H1 (cell line): ENCODE results near the gene ACSF2. TPM values are rescaled to one million over a fixed set of nuclear protein-coding genes. Genes with fewer than 3 reads are reported as not detected.

Source experiments
- EGR1 ChIP-seq: IDR thresholded peaks from 2 replicates; pipeline ENCODE4 v1.6.1; 2011; ENCODE audit warnings: low read depth, low read length, borderline replicate concordance
- EZH2 ChIP-seq: fragments of 200-600 bp; sonication (generic); IDR thresholded peaks from 2 replicates; pipeline ENCODE4 v1.7.1; 2012; ENCODE audit warnings: low read depth, mild to moderate bottlenecking, moderate library complexity, low read length, inconsistent platforms; ENCODE audit not compliant: severe bottlenecking
- KDM4A ChIP-seq: IDR thresholded peaks from one replicate; pipeline ENCODE4 v1.7.1; 2012; ENCODE audit warnings: low read depth, mild to moderate bottlenecking, moderate library complexity, low read length, inconsistent platforms; ENCODE audit not compliant: severe bottlenecking
- POU5F1 ChIP-seq: IDR thresholded peaks from 2 replicates; pipeline ENCODE4 v1.6.1; 2011; ENCODE audit warnings: low read depth, mild to moderate bottlenecking, low read length, moderate library complexity
- polyA plus RNA-seq, 7 experiments: library from polyadenylated mRNA; depleted of rRNA in 3 of 7; stranded (reverse) in 5 of 7; unstranded in 2 of 7; fragments of >200 nt in 5 of 7; fragments of 200-250 nt in 2 of 7; gene quantifications; 1 replicate in 5 of 7; 2 replicates in 1 of 7; 4 replicates in 1 of 7; pipeline versions ENCODE4 v1.2.1 to v1.2.3, GENCODE V29; 2011 to 2013; ENCODE audit warnings: missing spikeins in 2 of 7, mixed read lengths in 2 of 7
- total RNA-seq: library from RNA; stranded (reverse); fragmentation: NEBNext Ultra II Directional; extraction: Animal tissue kit (Norgen Biotek cat#: 25700); gene quantifications from 2 replicates; pipeline ENCODE4 v1.2.1, GENCODE V29; 2021
- TF ChIP-seq, protein P1 (sequence below): IDR thresholded peaks from 2 replicates; pipeline ENCODE4 v1.6.1; 2011; ENCODE audit warnings: low read length, improper control_type of control experiment
- TF ChIP-seq, protein P2 (sequence below): IDR thresholded peaks from 2 replicates; pipeline ENCODE4 v1.6.1; 2012; ENCODE audit warnings: inconsistent platforms
- TF ChIP-seq, protein P3 (sequence below): IDR thresholded peaks from 2 replicates; pipeline ENCODE4 v1.6.1; 2011; ENCODE audit warnings: low read depth, mild to moderate bottlenecking, low read length; ENCODE audit not compliant: insufficient read depth

Gene ACSF2
- total and polyA plus RNA-seq, 2 of the 8 experiments (the other 6 are each of a cell fraction or from before 2014, with no cell fraction given) = 14.5 to 16.3 TPM

DNA sequence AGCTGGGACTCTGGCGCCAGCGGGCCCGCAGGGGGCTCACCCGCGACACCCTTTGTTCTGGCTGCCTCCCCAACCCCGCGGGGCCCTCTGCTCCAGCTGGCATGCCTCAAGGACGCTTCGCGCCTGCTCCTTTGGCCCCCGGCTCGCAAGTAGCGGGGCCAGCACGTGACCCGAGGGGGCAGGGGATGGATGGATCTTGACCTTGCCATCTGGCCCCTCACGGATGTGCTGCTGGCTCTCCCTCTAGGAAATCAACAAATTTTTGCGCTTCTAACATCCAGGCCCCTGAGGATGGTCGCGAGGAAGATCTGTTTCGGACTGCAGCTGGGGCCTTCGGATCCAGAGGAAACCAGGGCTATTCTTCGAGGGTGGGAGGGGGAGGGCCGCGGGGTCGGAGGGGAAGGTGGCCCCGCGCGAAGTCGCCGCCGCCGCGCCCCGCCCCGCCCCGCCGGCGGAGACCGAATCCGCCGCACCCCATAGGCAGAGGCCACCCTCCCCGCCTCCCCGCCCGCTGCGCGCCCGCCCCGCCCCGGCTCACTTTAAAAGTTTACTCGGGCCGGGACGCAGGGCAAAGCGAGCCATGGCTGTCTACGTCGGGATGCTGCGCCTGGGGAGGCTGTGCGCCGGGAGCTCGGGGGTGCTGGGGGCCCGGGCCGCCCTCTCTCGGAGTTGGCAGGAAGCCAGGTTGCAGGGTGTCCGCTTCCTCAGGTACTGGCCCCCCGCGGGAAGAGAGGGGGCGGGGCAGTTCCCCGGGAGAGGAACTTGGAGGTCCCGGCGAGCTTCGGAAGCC lies at the start of gene ACSF2 (continued):
- TF ChIP-seq, protein P1, sequence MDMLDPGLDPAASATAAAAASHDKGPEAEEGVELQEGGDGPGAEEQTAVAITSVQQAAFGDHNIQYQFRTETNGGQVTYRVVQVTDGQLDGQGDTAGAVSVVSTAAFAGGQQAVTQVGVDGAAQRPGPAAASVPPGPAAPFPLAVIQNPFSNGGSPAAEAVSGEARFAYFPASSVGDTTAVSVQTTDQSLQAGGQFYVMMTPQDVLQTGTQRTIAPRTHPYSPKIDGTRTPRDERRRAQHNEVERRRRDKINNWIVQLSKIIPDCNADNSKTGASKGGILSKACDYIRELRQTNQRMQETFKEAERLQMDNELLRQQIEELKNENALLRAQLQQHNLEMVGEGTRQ = peak; percentile 82
- TF ChIP-seq EZH2 = no peak
- TF ChIP-seq, protein P2, sequence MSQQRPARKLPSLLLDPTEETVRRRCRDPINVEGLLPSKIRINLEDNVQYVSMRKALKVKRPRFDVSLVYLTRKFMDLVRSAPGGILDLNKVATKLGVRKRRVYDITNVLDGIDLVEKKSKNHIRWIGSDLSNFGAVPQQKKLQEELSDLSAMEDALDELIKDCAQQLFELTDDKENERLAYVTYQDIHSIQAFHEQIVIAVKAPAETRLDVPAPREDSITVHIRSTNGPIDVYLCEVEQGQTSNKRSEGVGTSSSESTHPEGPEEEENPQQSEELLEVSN = peak; percentile 96
- TF ChIP-seq, protein P3, sequence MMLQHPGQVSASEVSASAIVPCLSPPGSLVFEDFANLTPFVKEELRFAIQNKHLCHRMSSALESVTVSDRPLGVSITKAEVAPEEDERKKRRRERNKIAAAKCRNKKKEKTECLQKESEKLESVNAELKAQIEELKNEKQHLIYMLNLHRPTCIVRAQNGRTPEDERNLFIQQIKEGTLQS = 0 out of 2 replicates have a peak, but pooled peaks have one; percentile 42
- no peak for TF ChIP-seq POU5F1
- TF ChIP-seq EGR1 = no peak
- TF ChIP-seq KDM4A = peak; percentile 63
